Bronchial epithelial cell (primary cell): Measurements from ENCODE around the gene YY1. TPM values are rescaled to one million over a fixed set of nuclear protein-coding genes. Genes with fewer than 3 reads are reported as not detected.

Experiments
- DNase-seq: peaks from one replicate; pipeline ENCODE4 v3.0.0-alpha.2; 2010; ENCODE audit warnings: low read depth
- FAIRE-seq: peaks from 2 replicates; lab custom pipeline; 2011; peaks lifted over from hg19 to GRCh38; lab: Jason Lieb, UNC
- H3K27me3 ChIP-seq: 2 replicates; pipeline ENCODE4 v1.5.1; 2011; ENCODE audit warnings: low read length; ENCODE audit not compliant: control insufficient read depth, insufficient read depth
- H3K36me3 ChIP-seq: 2 replicates; pipeline ENCODE4 v1.5.1; 2011; ENCODE audit warnings: low read length; ENCODE audit not compliant: control insufficient read depth, insufficient read depth
- H3K4me3 ChIP-seq: 2 replicates; pipeline ENCODE4 v1.5.1; 2011; ENCODE audit warnings: mild to moderate bottlenecking, low read depth, low read length, control low read depth
- total RNA-seq: library from RNA; depleted of rRNA; stranded (reverse); fragments of >200 nt; gene quantifications from 2 replicates; pipeline ENCODE4 v1.2.1, GENCODE V29; 2014
- TF ChIP-seq, protein P1 (sequence below): IDR thresholded peaks from 2 replicates; pipeline ENCODE4 v1.5.1; 2011; ENCODE audit warnings: mild to moderate bottlenecking, moderate library complexity, low read length, control low read depth, inconsistent platforms; ENCODE audit not compliant: insufficient read depth, severe bottlenecking

YY1 gene
- total RNA-seq, 1 donor from 2014 or later, result 50.5 TPM

DNA sequence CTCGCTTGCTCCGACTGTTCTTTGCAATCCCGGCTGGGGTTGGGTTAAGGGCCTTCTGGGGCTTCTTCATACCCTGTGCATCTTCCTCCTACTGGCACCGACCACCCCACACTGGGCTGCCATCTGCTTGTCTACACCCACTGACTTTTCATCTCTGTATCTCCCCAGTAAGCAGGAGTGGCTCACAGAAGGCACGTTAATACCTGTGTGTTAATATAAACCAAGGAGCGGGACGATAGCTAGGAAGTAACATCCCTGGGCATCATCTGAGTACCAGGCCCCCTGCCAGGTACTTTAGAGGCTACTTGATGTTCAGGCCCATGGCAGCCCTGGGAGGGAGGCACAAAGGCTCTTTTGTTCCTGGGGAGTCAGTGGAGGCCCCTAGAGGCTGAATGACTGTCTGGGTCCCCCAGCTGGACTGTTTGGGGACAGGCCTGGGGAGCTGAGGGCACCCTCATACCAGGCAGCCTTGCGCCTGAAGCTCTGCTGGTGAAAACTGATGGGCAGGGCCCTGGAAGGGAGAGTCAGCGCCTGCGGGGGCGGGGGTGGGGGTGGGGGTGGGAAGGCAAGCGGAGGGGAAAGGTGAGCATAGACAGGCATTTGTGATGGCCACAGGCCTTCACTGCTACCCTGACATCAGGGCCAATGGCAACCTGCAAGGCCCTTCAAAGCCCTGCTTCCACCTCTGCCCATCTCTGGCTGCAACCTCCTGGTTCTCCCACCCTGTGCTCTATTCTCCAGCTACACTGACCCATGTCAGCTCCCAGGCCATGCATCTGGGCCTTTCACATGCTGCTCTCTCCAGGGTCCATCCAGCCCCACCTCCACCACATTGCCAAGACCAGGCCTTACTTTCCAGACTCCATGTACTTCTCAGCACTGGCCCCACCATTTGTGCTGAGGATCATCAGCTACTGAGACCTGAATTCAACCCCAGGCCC lies 45.3 kb upstream of the YY1 start:
- H3K36me3 ChIP-seq, result no peaks in the 10 kb centered on the region
- DNase-seq (no peak), FAIRE-seq (no peak)
- TF ChIP-seq, protein P1, sequence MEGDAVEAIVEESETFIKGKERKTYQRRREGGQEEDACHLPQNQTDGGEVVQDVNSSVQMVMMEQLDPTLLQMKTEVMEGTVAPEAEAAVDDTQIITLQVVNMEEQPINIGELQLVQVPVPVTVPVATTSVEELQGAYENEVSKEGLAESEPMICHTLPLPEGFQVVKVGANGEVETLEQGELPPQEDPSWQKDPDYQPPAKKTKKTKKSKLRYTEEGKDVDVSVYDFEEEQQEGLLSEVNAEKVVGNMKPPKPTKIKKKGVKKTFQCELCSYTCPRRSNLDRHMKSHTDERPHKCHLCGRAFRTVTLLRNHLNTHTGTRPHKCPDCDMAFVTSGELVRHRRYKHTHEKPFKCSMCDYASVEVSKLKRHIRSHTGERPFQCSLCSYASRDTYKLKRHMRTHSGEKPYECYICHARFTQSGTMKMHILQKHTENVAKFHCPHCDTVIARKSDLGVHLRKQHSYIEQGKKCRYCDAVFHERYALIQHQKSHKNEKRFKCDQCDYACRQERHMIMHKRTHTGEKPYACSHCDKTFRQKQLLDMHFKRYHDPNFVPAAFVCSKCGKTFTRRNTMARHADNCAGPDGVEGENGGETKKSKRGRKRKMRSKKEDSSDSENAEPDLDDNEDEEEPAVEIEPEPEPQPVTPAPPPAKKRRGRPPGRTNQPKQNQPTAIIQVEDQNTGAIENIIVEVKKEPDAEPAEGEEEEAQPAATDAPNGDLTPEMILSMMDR, result no peak
- no peak overlapping the region for H3K4me3 ChIP-seq
- no peaks in the 10 kb centered on the region for H3K27me3 ChIP-seq

DNA sequence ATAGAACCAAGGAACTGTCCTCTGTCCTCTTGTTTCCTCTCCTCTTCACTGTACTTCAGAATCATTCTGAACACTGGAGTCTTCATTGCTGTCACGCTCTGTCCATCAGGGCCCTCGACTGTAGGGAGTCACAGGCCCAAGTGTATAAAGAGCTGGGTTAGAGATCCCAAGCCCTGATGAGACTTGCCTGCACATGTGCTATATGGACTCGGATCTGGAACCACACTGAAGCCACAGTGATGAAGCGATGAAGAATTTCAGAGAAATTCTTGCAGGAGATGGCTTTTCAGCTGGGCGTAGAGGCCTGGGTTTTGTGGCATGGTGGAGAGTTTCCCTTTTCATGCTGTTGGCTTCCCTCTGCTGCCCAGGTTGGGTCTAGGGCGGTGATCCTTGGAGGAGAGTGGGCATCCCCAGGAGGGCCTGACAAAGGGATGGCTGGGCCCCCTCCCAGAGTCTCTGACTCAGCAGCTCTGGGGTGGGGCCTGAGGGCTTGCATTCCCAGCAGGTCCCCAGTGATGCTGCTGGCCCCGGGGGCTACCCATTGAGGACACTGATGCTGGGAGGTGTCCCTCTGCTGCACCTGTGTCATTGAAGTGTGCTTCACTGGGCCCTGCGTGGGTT lies 39.6 kb upstream of the YY1 start:
- Histone ChIP-seq H3K4me3 (no peak overlapping the region), H3K36me3 (no peaks in the 10 kb centered on the region), H3K27me3 (no peaks in the 10 kb centered on the region)
- peak; percentile 55 for DNase-seq
- TF ChIP-seq, protein P1, result no peak
- no peak for FAIRE-seq

DNA sequence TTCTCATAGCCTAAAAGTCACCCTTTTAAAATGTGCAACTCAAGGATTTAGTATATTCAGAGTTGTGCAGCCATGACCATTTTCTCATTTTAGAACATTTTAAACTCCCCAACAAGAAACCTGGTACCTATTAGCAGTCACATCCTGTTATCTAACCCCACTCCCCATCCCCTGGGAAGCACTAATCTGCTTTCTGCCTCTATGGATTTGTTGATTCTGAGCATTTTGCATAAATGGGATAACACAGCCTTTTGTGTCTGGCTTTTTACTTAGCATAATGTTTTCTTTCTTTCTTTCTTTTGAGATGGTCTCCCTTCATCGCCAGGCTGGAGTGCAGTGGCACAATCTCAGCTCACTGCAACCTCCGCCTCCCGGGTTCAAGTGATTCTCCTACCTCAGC lies 38.6 kb upstream of the YY1 start:
- H3K4me3 ChIP-seq, result no peak overlapping the region
- no peak for FAIRE-seq
- DNase-seq, result no peak

DNA sequence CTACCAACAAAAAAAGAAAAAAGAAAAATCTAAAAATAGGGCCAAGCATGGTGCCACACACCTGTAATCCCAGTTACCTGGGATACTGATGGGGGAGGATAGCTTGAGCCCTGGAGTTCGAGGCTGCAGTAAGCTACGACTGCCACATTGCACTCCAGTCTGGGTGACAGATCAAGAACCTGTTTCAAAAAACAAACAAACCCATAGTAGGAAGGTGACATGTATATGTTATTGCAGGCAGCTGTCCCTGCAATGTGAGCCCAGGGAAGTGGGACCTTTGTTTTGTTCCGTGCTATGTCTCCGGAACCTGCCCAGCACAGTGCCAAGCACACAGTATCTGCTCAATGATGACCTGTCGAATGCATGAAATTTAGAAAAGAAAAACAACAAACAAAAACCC lies 37.2 kb upstream of the YY1 start:
- no peak for FAIRE-seq
- no peak overlapping the region for H3K4me3 ChIP-seq
- H3K36me3 ChIP-seq, result no peaks in the 10 kb centered on the region
- TF ChIP-seq, protein P1, result no peak
- no peaks in the 10 kb centered on the region for H3K27me3 ChIP-seq
- DNase-seq, result no peak

More for the DNA sequence above, 38.6 kb upstream of the YY1 start:
- TF ChIP-seq, protein P1, result no peak
- H3K36me3 ChIP-seq, result no peaks in the 10 kb centered on the region
- H3K27me3 ChIP-seq, result no peaks in the 10 kb centered on the region

DNA sequence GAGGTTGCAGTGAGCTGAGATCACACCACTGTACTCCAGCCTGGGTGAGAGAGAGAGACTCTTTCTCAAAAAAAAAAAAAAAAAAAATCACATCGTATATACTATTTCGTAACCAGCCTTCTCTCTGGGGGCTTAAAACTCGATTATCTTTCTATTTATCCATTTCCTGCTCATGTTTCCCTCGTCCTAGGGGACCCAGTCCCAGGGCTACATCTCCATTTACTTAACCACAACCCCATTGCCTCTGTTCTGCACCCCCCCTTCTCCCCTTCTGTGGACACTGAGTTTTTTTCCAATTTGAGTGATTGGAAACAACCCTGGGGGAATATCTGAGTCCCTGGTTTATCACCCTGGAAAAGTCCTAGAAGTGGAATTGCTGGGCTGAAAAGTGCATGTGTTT lies 36.2 kb upstream of the YY1 start:
- TF ChIP-seq, protein P1, result no peak
- FAIRE-seq (no peak), DNase-seq (no peak)
- H3K36me3 ChIP-seq, result no peaks in the 10 kb centered on the region
- H3K4me3 ChIP-seq, result no peak overlapping the region
- H3K27me3 ChIP-seq, result no peaks in the 10 kb centered on the region
